ENCODE measurements around the gene SLC26A4. TPM values are rescaled to one million over a fixed set of nuclear protein-coding genes. Genes with fewer than 3 reads are reported as not detected.
"Not testable (repeated sequence)": the region's sequence is repeated elsewhere in the genome, so short reads cannot be mapped to it uniquely, and the experiment has no call there.

Gene SLC26A4
- total RNA-seq, 1 donor from 2014 or later = not detected

DNA sequence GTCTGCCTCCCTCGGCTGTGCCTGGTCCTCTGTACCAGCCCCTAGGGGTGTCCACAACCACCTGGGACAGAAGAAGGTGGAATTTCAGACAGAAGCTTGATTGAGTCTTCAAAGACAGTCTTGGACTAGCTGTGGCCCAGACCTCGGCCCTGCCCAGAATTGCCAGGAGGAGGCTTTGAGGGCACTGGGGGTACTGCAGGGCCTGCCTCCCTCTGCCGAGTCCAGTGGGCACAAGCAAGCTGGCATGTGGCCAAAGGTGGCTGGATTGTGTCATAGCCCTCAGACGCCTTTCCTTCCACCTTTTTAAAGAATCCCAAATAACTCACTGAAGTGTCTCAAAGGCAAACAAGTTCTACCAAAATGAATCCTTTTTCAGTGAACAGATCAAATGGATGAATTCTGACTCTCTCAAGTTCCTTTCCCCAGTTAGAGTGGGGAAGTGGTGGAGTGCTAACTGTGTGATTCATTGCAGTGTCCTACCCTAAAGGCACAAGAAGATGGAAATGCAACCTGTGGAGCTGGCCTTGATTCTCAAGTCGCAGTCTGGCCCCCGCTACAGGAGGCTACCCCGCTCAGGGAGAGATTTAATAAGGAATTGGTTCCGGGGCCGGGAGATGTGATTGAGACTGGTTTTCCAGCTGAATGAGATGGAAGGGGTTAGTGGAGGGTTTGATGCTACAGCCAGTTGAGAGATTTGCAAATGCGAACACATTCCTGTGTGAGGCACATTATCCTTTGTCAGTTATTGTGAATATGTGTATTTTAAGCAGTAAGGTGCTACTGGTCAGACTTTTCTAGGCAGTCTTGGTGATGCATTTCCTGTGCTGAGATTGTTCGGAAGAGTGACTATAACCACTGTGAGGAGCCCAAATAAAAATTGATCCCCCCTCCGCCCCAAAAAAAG lies 28.8 kb upstream of the SLC26A4 start:
- TF ChIP-seq CTCF (IDR thresholded peaks at IDR 0.05; ENCODE audit: unreplicated experiment) = no peak
- peaks cover 9% of the 10 kb centered on the region for H3K27me3 Mint-ChIP-seq (ENCODE audit: low read depth)
- peaks cover 7% of the 10 kb centered on the region for H3K9me3 Mint-ChIP-seq
- no peak overlapping the region for H3K27ac Mint-ChIP-seq
- no peaks in the 10 kb centered on the region for H3K36me3 Mint-ChIP-seq
- no peaks in the 10 kb centered on the region for H3K4me1 Mint-ChIP-seq
- no peak overlapping the region for H3K4me3 Mint-ChIP-seq
- no peak for DNase-seq (ENCODE audit: low spot score in 2 of 2, unreplicated experiment in 2 of 2)

DNA sequence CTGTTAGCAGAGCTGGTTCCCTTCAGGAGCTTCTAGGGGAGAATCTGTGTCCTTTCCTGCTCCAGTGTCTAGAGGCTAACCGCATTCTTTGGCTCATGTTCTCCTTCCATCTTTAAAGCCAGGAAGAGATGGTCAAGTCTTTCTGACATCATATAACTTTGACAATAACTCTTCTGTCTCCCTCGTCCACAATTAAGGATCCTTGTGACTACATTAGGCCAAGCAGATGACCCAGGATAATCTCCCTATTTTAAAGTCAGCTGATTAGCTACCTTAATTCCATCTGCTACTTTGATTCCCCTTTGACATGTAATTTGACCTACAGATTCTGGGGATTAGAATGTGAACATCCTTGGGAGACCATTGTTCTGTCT lies 28.1 kb upstream of the SLC26A4 start:
- H3K36me3 Mint-ChIP-seq = no peaks in the 10 kb centered on the region
- no peak overlapping the region for H3K4me3 Mint-ChIP-seq
- no peak overlapping the region for H3K27ac Mint-ChIP-seq
- DNase-seq (ENCODE audit: low spot score in 2 of 2, unreplicated experiment in 2 of 2) = no peak
- peaks cover under 1% of the 10 kb centered on the region for H3K9me3 Mint-ChIP-seq
- no peak for TF ChIP-seq CTCF (IDR thresholded peaks at IDR 0.05; ENCODE audit: unreplicated experiment)
- no peaks in the 10 kb centered on the region for H3K4me1 Mint-ChIP-seq
- H3K27me3 Mint-ChIP-seq (ENCODE audit: low read depth) = peaks cover 9% of the 10 kb centered on the region

GRCh38 chr7:107638594-107638993 lies 22.0 kb upstream of the SLC26A4 start:
- no peak for DNase-seq (ENCODE audit: low spot score in 2 of 2, unreplicated experiment in 2 of 2)
- no peak for TF ChIP-seq CTCF (IDR thresholded peaks at IDR 0.05; ENCODE audit: unreplicated experiment)
- H3K36me3 Mint-ChIP-seq = no peaks in the 10 kb centered on the region
- peaks cover 4% of the 10 kb centered on the region for H3K4me1 Mint-ChIP-seq
- H3K9me3 Mint-ChIP-seq = no peaks in the 10 kb centered on the region
- peaks cover 45% of the 10 kb centered on the region for H3K27me3 Mint-ChIP-seq (ENCODE audit: low read depth)
- no peak overlapping the region for H3K4me3 Mint-ChIP-seq
- no peak overlapping the region for H3K27ac Mint-ChIP-seq

DNA sequence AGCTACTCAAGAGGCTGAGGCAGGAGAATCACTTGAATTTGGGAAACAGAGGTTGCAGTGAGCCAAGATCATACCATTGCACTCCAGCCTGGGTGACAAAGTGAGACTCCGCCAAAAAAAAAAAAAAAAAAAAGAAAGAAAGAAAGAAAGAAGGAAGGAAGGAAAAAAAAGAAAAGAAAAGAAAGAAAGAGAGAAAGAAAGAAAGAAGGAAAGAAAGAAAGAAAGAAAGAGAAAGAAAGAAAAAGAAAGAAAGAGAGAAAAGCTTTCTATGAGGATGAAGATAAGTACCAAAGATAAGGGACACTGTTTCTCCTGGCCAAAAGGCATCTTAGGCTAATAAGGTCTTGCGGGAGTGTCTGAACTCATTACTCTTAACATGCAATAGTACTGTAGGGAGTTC lies 21.6 kb upstream of the SLC26A4 start:
- not testable (repeated sequence) for H3K36me3 Mint-ChIP-seq, H3K27ac Mint-ChIP-seq

GRCh38 chr7:107641676-107642075 lies 19.0 kb upstream of the SLC26A4 start:
- H3K27me3 Mint-ChIP-seq (ENCODE audit: low read depth) = peaks cover 55% of the 10 kb centered on the region
- DNase-seq (ENCODE audit: low spot score in 2 of 2, unreplicated experiment in 2 of 2) = no peak
- H3K9me3 Mint-ChIP-seq = peaks cover 5% of the 10 kb centered on the region
- no peak for TF ChIP-seq CTCF (IDR thresholded peaks at IDR 0.05; ENCODE audit: unreplicated experiment)
- H3K4me3 Mint-ChIP-seq = no peak overlapping the region
- H3K36me3 Mint-ChIP-seq = no peaks in the 10 kb centered on the region
- H3K27ac Mint-ChIP-seq = no peak overlapping the region
- H3K4me1 Mint-ChIP-seq = peaks cover 15% of the 10 kb centered on the region

More for the DNA sequence above, 21.6 kb upstream of the SLC26A4 start:
- not testable (repeated sequence) for H3K4me1 Mint-ChIP-seq; DNase-seq (ENCODE audit: low spot score in 2 of 2, unreplicated experiment in 2 of 2); H3K9me3 Mint-ChIP-seq; H3K4me3 Mint-ChIP-seq
- H3K27me3 Mint-ChIP-seq (ENCODE audit: low read depth) = peaks cover 44% of the 10 kb centered on the region

- no peak for DNase-seq (ENCODE audit: low spot score in 2 of 2, unreplicated experiment in 2 of 2)
- Mint-ChIP-seq H3K4me3 (no peak overlapping the region), H3K27me3 (ENCODE audit: low read depth) (peaks cover 55% of the 10 kb centered on the region), H3K36me3 (no peaks in the 10 kb centered on the region), H3K9me3 (peaks cover 5% of the 10 kb centered on the region), H3K4me1 (peaks cover 15% of the 10 kb centered on the region), H3K27ac (no peak overlapping the region)
- no peak for TF ChIP-seq CTCF (IDR thresholded peaks at IDR 0.05; ENCODE audit: unreplicated experiment)
These were observed 18.1 kb upstream of the SLC26A4 start for GRCh38 chr7:107642501-107642900.
